H1 (cell line): ENCODE measurements around the gene RTP2. TPM values are rescaled to one million over a fixed set of nuclear protein-coding genes. Genes with fewer than 3 reads are reported as not detected.
"Not testable (repeated sequence)": the region's sequence is repeated elsewhere in the genome, so short reads cannot be mapped to it uniquely, and the experiment has no call there.

ENCODE experiments used
- CTCF ChIA-PET: fragments of 300-600 bp; sonication (Branson Sonifier 250); formaldehyde crosslinking; loops from one replicate; lab custom pipeline; 2021; ENCODE audit not compliant: partially characterized antibody; lab: Charles Lee
- POLR2A ChIA-PET: fragments of 300-600 bp; sonication (Branson Sonifier 250); formaldehyde crosslinking; loops from one replicate; lab custom pipeline; 2021; ENCODE audit warnings: inconsistent platforms; ENCODE audit not compliant: partially characterized antibody; lab: Charles Lee
- DNase-seq, 2 experiments: peaks; one replicate each; pipeline versions ENCODE4 v3.0.0 to v3.0.0-alpha.2; 2010 to 2022; ENCODE audit warnings: low spot score in 2 of 2, low read depth in 1 of 2, mixed read lengths in 1 of 2
- FAIRE-seq: peaks from 2 replicates; lab custom pipeline; 2011; peaks lifted over from hg19 to GRCh38; lab: Jason Lieb, UNC
- H2AFZ ChIP-seq: 2 replicates; pipeline ENCODE4 v1.8.1; 2012; ENCODE audit warnings: low read length, inconsistent platforms
- H2AK5ac ChIP-seq: 2 replicates; pipeline ENCODE4 v1.6.1; 2013; ENCODE audit warnings: low read depth, low read length
- H2BK120ac ChIP-seq: replicated peaks from 2 replicates; pipeline ENCODE3; 2013; ENCODE audit warnings: low read depth, low read length, inconsistent platforms
- H2BK12ac ChIP-seq: 2 replicates; pipeline ENCODE4 v1.6.1; 2013; ENCODE audit warnings: low read depth, low read length
- H2BK15ac ChIP-seq: 2 replicates; pipeline ENCODE4 v1.6.1; 2013; ENCODE audit warnings: low read length
- H2BK20ac ChIP-seq: 2 replicates; pipeline ENCODE4 v1.6.1; 2013; ENCODE audit warnings: low read length
- H2BK5ac ChIP-seq: 2 replicates; pipeline ENCODE4 v1.6.1; 2013; ENCODE audit warnings: low read depth, low read length
- H3K14ac ChIP-seq: 2 replicates; pipeline ENCODE4 v1.6.1; 2013; ENCODE audit warnings: inconsistent platforms; ENCODE audit not compliant: insufficient read length
- H3K18ac ChIP-seq: 2 replicates; pipeline ENCODE4 v1.6.1; 2013; ENCODE audit warnings: low read length; ENCODE audit errors: extremely low read depth
- H3K23ac ChIP-seq: 2 replicates; pipeline ENCODE4 v1.6.1; 2013; ENCODE audit warnings: inconsistent platforms; ENCODE audit not compliant: insufficient read length
- H3K23me2 ChIP-seq: 2 replicates; pipeline ENCODE4 v1.6.1; 2013; ENCODE audit warnings: low read depth, low read length
- H3K27ac ChIP-seq: 2 replicates; pipeline ENCODE4 v1.6.1; 2011; ENCODE audit warnings: low read depth, low read length, inconsistent platforms
- H3K27me3 ChIP-seq, 4 experiments: replicated peaks in 1 of 4; 1 replicate in 1 of 4; 2 replicates in 3 of 4; pipeline versions ENCODE4 v1.6.1 to v1.8.1; 2011 to 2013; ENCODE audit warnings: low read length in 3 of 4, mild to moderate bottlenecking in 3 of 4, inconsistent platforms in 2 of 4, mixed read lengths in 2 of 4, moderate library complexity in 1 of 4; ENCODE audit not compliant: control insufficient read depth in 3 of 4, insufficient read depth in 3 of 4; ENCODE audit errors: extremely low read depth in 1 of 4
- H3K36me3 ChIP-seq, 4 experiments: 2 replicates each; pipeline versions ENCODE4 v1.6.1 to v1.8.1; 2011 to 2013; ENCODE audit warnings: mild to moderate bottlenecking in 4 of 4, low read length in 3 of 4, moderate library complexity in 2 of 4, control low read depth in 1 of 4, inconsistent platforms in 1 of 4; ENCODE audit not compliant: insufficient read depth in 4 of 4, control insufficient read depth in 2 of 4
- H3K4ac ChIP-seq: replicated peaks from 2 replicates; pipeline ENCODE3; 2013; ENCODE audit warnings: low read length, low read depth, mixed read lengths, inconsistent platforms; ENCODE audit not compliant: insufficient read length
- H3K4me1 ChIP-seq, 4 experiments: replicated peaks in 1 of 4; 1 replicate in 1 of 4; 2 replicates in 3 of 4; pipeline versions ENCODE4 v1.6.1 to v1.8.1; 2011 to 2013; ENCODE audit warnings: low read length in 3 of 4, inconsistent platforms in 2 of 4, mixed read lengths in 1 of 4; ENCODE audit not compliant: insufficient read depth in 4 of 4, control insufficient read depth in 3 of 4
- H3K4me2 ChIP-seq, 2 experiments: 2 replicates each; pipeline versions ENCODE4 v1.6.1 to v1.8.1; 2011 to 2013; ENCODE audit warnings: low read depth in 2 of 2, low read length in 2 of 2, control low read depth in 1 of 2, inconsistent platforms in 1 of 2, mild to moderate bottlenecking in 1 of 2; ENCODE audit not compliant: insufficient read depth in 1 of 2
- H3K4me3 ChIP-seq, 4 experiments: fragments of 200-600, 300-600 bp in 1 of 4; sonication (generic), shearing (Covaris generic), sonication (Bioruptor Twin) in 1 of 4; 2 replicates each; pipeline versions ENCODE4 v1.5.1 to v1.8.1; 2011 to 2016; ENCODE audit warnings: low read length in 4 of 4, low read depth in 3 of 4, control low read depth in 2 of 4, inconsistent platforms in 2 of 4, mild to moderate bottlenecking in 2 of 4, mixed read lengths in 1 of 4, moderate library complexity in 1 of 4; ENCODE audit not compliant: insufficient read depth in 2 of 4; ENCODE audit errors: extremely low read depth in 1 of 4
- H3K56ac ChIP-seq: replicated peaks from 2 replicates; pipeline ENCODE3; 2013; ENCODE audit warnings: low read depth, mild to moderate bottlenecking, mixed read lengths, low read length, inconsistent platforms; ENCODE audit not compliant: insufficient read length
- H3K79me1 ChIP-seq: 2 replicates; pipeline ENCODE4 v1.6.1; 2013; ENCODE audit warnings: low read depth, low read length, control low read depth
- H3K79me2 ChIP-seq, 2 experiments: 2 replicates each; pipeline versions ENCODE4 v1.6.1 to v1.8.1; 2012 to 2013; ENCODE audit warnings: low read length in 2 of 2, mild to moderate bottlenecking in 2 of 2, inconsistent platforms in 1 of 2; ENCODE audit not compliant: insufficient read depth in 2 of 2, control insufficient read depth in 1 of 2
- H3K9ac ChIP-seq, 4 experiments: replicated peaks in 1 of 4; 1 replicate in 1 of 4; 2 replicates in 3 of 4; pipeline versions ENCODE4 v1.6.1 to v1.8.1; 2011 to 2013; ENCODE audit warnings: low read depth in 3 of 4, low read length in 3 of 4, control low read depth in 2 of 4, mild to moderate bottlenecking in 2 of 4, moderate library complexity in 2 of 4, inconsistent platforms in 1 of 4; ENCODE audit errors: extremely low read depth in 1 of 4
- H3K9me3 ChIP-seq, 2 experiments: 2 replicates each; pipeline versions ENCODE4 v1.6.1 to v1.8.1; 2012 to 2013; ENCODE audit warnings: mild to moderate bottlenecking in 2 of 2, moderate library complexity in 2 of 2, control low read depth in 1 of 2, inconsistent platforms in 1 of 2, low read depth in 1 of 2, low read length in 1 of 2, mixed read lengths in 1 of 2; ENCODE audit not compliant: insufficient read depth in 2 of 2
- H4K20me1 ChIP-seq, 2 experiments: replicated peaks in 1 of 2; 2 replicates each; pipeline versions ENCODE3 to v1.8.1; 2011 to 2013; ENCODE audit warnings: inconsistent platforms in 2 of 2, low read length in 2 of 2, mild to moderate bottlenecking in 1 of 2; ENCODE audit not compliant: insufficient read depth in 2 of 2, control insufficient read depth in 1 of 2
- H4K5ac ChIP-seq: 2 replicates; pipeline ENCODE4 v1.6.1; 2013; ENCODE audit warnings: low read length, low read depth, mixed read lengths, inconsistent platforms; ENCODE audit not compliant: insufficient read length
- H4K8ac ChIP-seq: 2 replicates; pipeline ENCODE4 v1.8.0; 2013; ENCODE audit warnings: mild to moderate bottlenecking, moderate library complexity, low read length, inconsistent platforms; ENCODE audit not compliant: insufficient read depth; ENCODE audit errors: extremely low read depth
- H4K91ac ChIP-seq: replicated peaks from 2 replicates; pipeline ENCODE3; 2013; ENCODE audit warnings: low read length, mixed read lengths, inconsistent platforms; ENCODE audit not compliant: insufficient read length
- WGBS, 2 experiments: shearing (Covaris generic) in 1 of 2; methylation state at CpG; one replicate each; pipeline versions ENCODE4 v1.1.6 to v1.1.7; 2013 to 2015; ENCODE audit warnings: low lambda C conversion rate in 2 of 2, mixed read lengths in 2 of 2, inconsistent platforms in 1 of 2, low coverage in 1 of 2, missing lambda C conversion rate in 1 of 2; ENCODE audit not compliant: insufficient replicate concordance in 2 of 2, insufficient coverage in 1 of 2, insufficient read length in 1 of 2; ENCODE audit errors: extremely low coverage in 1 of 2, missing lambda C conversion rate in 1 of 2; 5-methylcytosine and 5-hydroxymethylcytosine counted together
- polyA plus RNA-seq, 7 experiments: library from polyadenylated mRNA; depleted of rRNA in 3 of 7; stranded (reverse) in 5 of 7; unstranded in 2 of 7; fragments of >200 nt in 5 of 7; fragments of 200-250 nt in 2 of 7; gene quantifications; 1 replicate in 5 of 7; 2 replicates in 1 of 7; 4 replicates in 1 of 7; pipeline versions ENCODE4 v1.2.1 to v1.2.3, GENCODE V29; 2011 to 2013; ENCODE audit warnings: missing spikeins in 2 of 7, mixed read lengths in 2 of 7
- total RNA-seq: library from RNA; stranded (reverse); fragmentation: NEBNext Ultra II Directional; extraction: Animal tissue kit (Norgen Biotek cat#: 25700); gene quantifications from 2 replicates; pipeline ENCODE4 v1.2.1, GENCODE V29; 2021

Gene RTP2
- total and polyA plus RNA-seq, 2 of the 8 experiments (the other 6 are each of a cell fraction or from before 2014, with no cell fraction given): not detected

DNA sequence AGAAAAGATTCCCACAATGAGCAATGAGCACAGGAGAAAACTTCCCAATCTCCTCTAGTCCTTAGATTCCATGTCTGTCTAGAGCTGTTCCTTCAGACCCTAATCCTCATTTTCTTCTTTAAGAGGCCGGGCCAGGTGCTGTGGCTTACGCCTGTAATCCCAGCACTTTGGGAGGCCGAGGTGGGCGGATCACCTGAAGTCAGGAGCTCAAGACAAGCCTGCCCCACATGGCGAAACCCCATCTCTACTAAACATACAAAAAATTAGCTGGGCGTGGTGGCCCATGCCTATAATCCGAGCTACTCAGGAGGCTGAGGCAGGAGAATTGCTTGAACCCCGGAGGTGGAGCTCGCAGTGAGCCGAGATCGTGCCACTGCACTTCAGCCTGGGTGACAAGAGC is 20.6 kb downstream of the RTP2 start:
- H3K79me2 ChIP-seq, H2BK12ac ChIP-seq, DNase-seq, H3K79me1 ChIP-seq, H3K56ac ChIP-seq, H2AFZ ChIP-seq, H3K23ac ChIP-seq, H3K27me3 ChIP-seq, H2AK5ac ChIP-seq, H3K4ac ChIP-seq, H3K4me3 ChIP-seq, H2BK120ac ChIP-seq, H2BK20ac ChIP-seq, H4K91ac ChIP-seq, H2BK15ac ChIP-seq, H3K27ac ChIP-seq, H2BK5ac ChIP-seq, H3K4me2 ChIP-seq, H3K14ac ChIP-seq, H4K8ac ChIP-seq, POLR2A ChIA-PET, FAIRE-seq, H4K5ac ChIP-seq, H3K18ac ChIP-seq, H3K36me3 ChIP-seq, H3K9me3 ChIP-seq, H3K23me2 ChIP-seq, H4K20me1 ChIP-seq, H3K4me1 ChIP-seq, H3K9ac ChIP-seq: not testable (repeated sequence)
- CTCF ChIA-PET: interaction anchor here (0.8 to 20.1 kb wide), 15 partner anchors 12 to 461 kb away, joined by 3 to 947 read pairs (median 7); partner anchors contain the start of gene SST
- 97% methylated on average over 11 of the region's 11 CpGs; no CpG with 5 or more reads in 1 of the 2 experiments for WGBS, 2 experiments
